HepG2 (cell line): ENCODE results near the gene GDPD4. TPM values are rescaled to one million over a fixed set of nuclear protein-coding genes. Genes with fewer than 3 reads are reported as not detected.

Experiments
- ATAC-seq: fragments of 200-7000 bp; cut with Tn5 transposase; 3 replicates; pipeline ENCODE4 v1.9.1; 2020; ENCODE audit warnings: mild to moderate bottlenecking, moderate library complexity
- BruUV-seq: library from RNA; stranded (reverse); fragments of 400-500 nt; replicated peaks from 2 replicates; lab custom pipeline; 2021; lab: Mats Ljungman, UMichigan
- CTCF ChIA-PET: fragments of 300-600 bp; formaldehyde crosslinking; extraction: SDS; loops from one replicate; lab custom pipeline; 2021; ENCODE audit warnings: low total read pairs, inconsistent platforms, low intra/inter-chr PET ratio; lab: Yijun Ruan, JAX
- POLR2A ChIA-PET: fragments of 350-600 bp; sonication (Branson Sonifier 250); formaldehyde crosslinking; loops from one replicate; lab custom pipeline; 2020; ENCODE audit warnings: antibody characterized with exemption, inconsistent platforms; lab: Yijun Ruan, JAX
- DNase-seq: peaks from one replicate; pipeline ENCODE4 v3.0.0-alpha.2; 2015; ENCODE audit warnings: low spot score
- FAIRE-seq: peaks from 3 replicates; lab custom pipeline; 2011; peaks lifted over from hg19 to GRCh38; lab: Jason Lieb, UNC
- H2AFZ ChIP-seq: one replicate; pipeline ENCODE4 v1.6.1; 2011; ENCODE audit warnings: low read length, inconsistent platforms
- H3K27ac ChIP-seq: fragments of 300-600 bp; 3 replicates; pipeline ENCODE4 v1.8.0; 2011; ENCODE audit warnings: mixed run types, mild to moderate bottlenecking, mixed read lengths, low read length, inconsistent platforms; ENCODE audit not compliant: insufficient read depth; ENCODE audit errors: extremely low read length
- H3K27me3 ChIP-seq, 2 experiments: fragments of 200-600 bp in 1 of 2; 2 replicates in 1 of 2; 3 replicates in 1 of 2; pipeline versions ENCODE4 v1.6.0 to v1.8.0; 2011; ENCODE audit warnings: low read length in 2 of 2, mild to moderate bottlenecking in 2 of 2, moderate library complexity in 2 of 2, inconsistent platforms in 1 of 2; ENCODE audit not compliant: insufficient read depth in 2 of 2, control insufficient read depth in 1 of 2
- H3K36me3 ChIP-seq, 2 experiments: fragments of 200-600 bp in 1 of 2; replicated peaks in 1 of 2; 2 replicates in 1 of 2; 3 replicates in 1 of 2; pipeline versions ENCODE4 v1.5.1 to v1.8.0; 2011; ENCODE audit warnings: low read length in 2 of 2, inconsistent platforms in 1 of 2; ENCODE audit not compliant: insufficient read depth in 2 of 2, control insufficient read depth in 1 of 2
- H3K4me1 ChIP-seq: 2 replicates; pipeline ENCODE4 v1.5.1; 2012; ENCODE audit warnings: low read length, inconsistent platforms; ENCODE audit not compliant: insufficient read depth
- H3K4me2 ChIP-seq: 2 replicates; pipeline ENCODE4 v1.6.0; 2011; ENCODE audit warnings: low read depth, low read length, inconsistent platforms
- H3K4me3 ChIP-seq, 3 experiments: fragments of 200-600 bp in 1 of 3; sonication (generic), shearing (Covaris generic) in 1 of 3; replicated peaks in 1 of 3; 2 replicates each; pipeline ENCODE4 v1.5.1; 2011 to 2016; ENCODE audit warnings: low read length in 3 of 3, inconsistent platforms in 2 of 3, low read depth in 2 of 3, mild to moderate bottlenecking in 2 of 3, control low read depth in 1 of 3, mixed read lengths in 1 of 3; ENCODE audit not compliant: insufficient read depth in 1 of 3
- H3K79me2 ChIP-seq: one replicate; pipeline ENCODE4 v1.6.1; 2011; ENCODE audit warnings: low read length, inconsistent platforms; ENCODE audit not compliant: insufficient read depth
- H3K9ac ChIP-seq: 2 replicates; pipeline ENCODE4 v1.6.0; 2011; ENCODE audit warnings: mild to moderate bottlenecking, low read depth, low read length, inconsistent platforms; ENCODE audit not compliant: insufficient read depth
- H3K9me3 ChIP-seq: 2 replicates; pipeline ENCODE4 v1.5.1; 2012; ENCODE audit warnings: mild to moderate bottlenecking, low read length
- H4K20me1 ChIP-seq: 2 replicates; pipeline ENCODE4 v1.6.0; 2011; ENCODE audit warnings: inconsistent platforms, mild to moderate bottlenecking, low read length, moderate library complexity; ENCODE audit not compliant: insufficient read depth
- ATF3 ChIP-seq: sonication (generic); formaldehyde crosslinking; IDR thresholded peaks from 2 replicates; pipeline ENCODE4 v1.4.0; 2020; ENCODE audit warnings: missing genetic modification reagents
- BRCA1 ChIP-seq: sonication (generic); formaldehyde crosslinking; IDR thresholded peaks from 2 replicates; pipeline ENCODE4 v1.4.0; 2020; ENCODE audit warnings: missing genetic modification reagents
- CREB3 ChIP-seq: sonication (generic); formaldehyde crosslinking; IDR thresholded peaks from 2 replicates; pipeline ENCODE4 v1.5.0; 2020; ENCODE audit warnings: missing genetic modification reagents
- HMGXB3 ChIP-seq: sonication (generic); formaldehyde crosslinking; IDR thresholded peaks from 2 replicates; pipeline ENCODE4 v1.4.0; 2020; ENCODE audit warnings: missing genetic modification reagents, borderline replicate concordance
- HNF1B ChIP-seq: sonication (generic); formaldehyde crosslinking; IDR thresholded peaks from 2 replicates; pipeline ENCODE4 v1.5.1; 2020; ENCODE audit warnings: mild to moderate bottlenecking, moderate library complexity, missing genetic modification reagents
- SMAD3 ChIP-seq: sonication (generic); formaldehyde crosslinking; IDR thresholded peaks from 2 replicates; pipeline ENCODE4 v1.4.0; 2020; ENCODE audit warnings: missing genetic modification reagents
- TRAFD1 ChIP-seq: sonication (generic); formaldehyde crosslinking; IDR thresholded peaks from 2 replicates; pipeline ENCODE4 v1.5.1; 2020; ENCODE audit warnings: missing genetic modification reagents, mild to moderate bottlenecking, borderline replicate concordance
- ZNF30 ChIP-seq: sonication (generic); formaldehyde crosslinking; IDR thresholded peaks from 2 replicates; pipeline ENCODE4 v1.5.0; 2020; ENCODE audit warnings: mild to moderate bottlenecking, missing genetic modification reagents
- ZNF567 ChIP-seq: sonication (generic); formaldehyde crosslinking; IDR thresholded peaks from 2 replicates; pipeline ENCODE4 v1.8.1; 2023; ENCODE audit warnings: mild to moderate bottlenecking, missing genetic modification reagents, borderline replicate concordance
- ZNF570 ChIP-seq: sonication (generic); formaldehyde crosslinking; IDR thresholded peaks from 2 replicates; pipeline ENCODE4 v1.4.0; 2020; ENCODE audit warnings: mild to moderate bottlenecking, missing genetic modification reagents, borderline replicate concordance
- ZNF75D ChIP-seq: sonication (generic); formaldehyde crosslinking; IDR thresholded peaks from 2 replicates; pipeline ENCODE4 v1.8.1; 2023; ENCODE audit warnings: missing genetic modification reagents, mild to moderate bottlenecking, borderline replicate concordance
- ZNF775 ChIP-seq: sonication (generic); formaldehyde crosslinking; IDR thresholded peaks from 2 replicates; pipeline ENCODE4 v1.4.0; 2020; ENCODE audit warnings: missing genetic modification reagents, mild to moderate bottlenecking, moderate library complexity, borderline replicate concordance
- WGBS: methylation state at CpG from one replicate; pipeline ENCODE4 v1.1.6; 2017; ENCODE audit warnings: low lambda C conversion rate; 5-methylcytosine and 5-hydroxymethylcytosine counted together
- in situ Hi-C: cut with HindIII; loops from 2 replicates; pipeline ENCODE4 v1.10.0; 2017; ENCODE audit warnings: low pct_unique_long_range_greater_than_20kb; ENCODE audit not compliant: extremely low pct_ligation_motif_present
- intact Hi-C: fragments of 100-400 bp; cut with micrococcal nuclease; formaldehyde crosslinking; loops from one replicate; pipeline ENCODE4 v1.10.0; 2022; ENCODE audit not compliant: unreplicated experiment
- polyA plus RNA-seq, 8 experiments: library from polyadenylated mRNA; depleted of rRNA in 3 of 8; stranded (reverse) in 7 of 8; unstranded in 1 of 8; fragments of >200 nt; fragmentation: Illumina TruSeq in 4 of 8; extraction: Trizol in 4 of 8; gene quantifications; 2 replicates each; pipeline versions ENCODE4 v1.2.1 to v1.2.3, GENCODE V29; 2011 to 2016; ENCODE audit warnings: low read depth in 4 of 8, missing spikeins in 1 of 8, mixed read lengths in 1 of 8; ENCODE audit not compliant: insufficient read depth in 1 of 8
- total RNA-seq, 5 experiments: library from RNA; depleted of rRNA; stranded (reverse); fragments of >200 nt; fragmentation: Illumina TruSeq; extraction: Trizol; gene quantifications; 2 replicates each; pipeline ENCODE4 v1.2.3, GENCODE V29; 2016; ENCODE audit warnings: low read depth in 1 of 5

GDPD4 gene
- total and polyA plus RNA-seq, 2 of the 13 experiments (the other 11 are each of a cell fraction or from before 2014, with no cell fraction given), result not detected

- no peak for TF ChIP-seq HNF1B (CRISPR knock-in tag)
- no peak for TF ChIP-seq ZNF30 (CRISPR knock-in tag)
- no peak for TF ChIP-seq ZNF570 (CRISPR knock-in tag)
- no peak for TF ChIP-seq ZNF775
- TF ChIP-seq, all 625 proteins: peak for 0
Measured at GRCh38 chr11:77287136-77287535, 14.3 kb downstream of the GDPD4 start (continued).

- Histone ChIP-seq H3K27me3 (peaks cover 1 to 11% of the 10 kb centered on the region in 2 experiments; a peak in 1 of 5 replicates), H2AFZ (no peak overlapping the region), H3K36me3 (no peaks in the 10 kb centered on the region), H3K9me3 (no peaks in the 10 kb centered on the region), H4K20me1 (no peaks in the 10 kb centered on the region), H3K9ac (no peak overlapping the region), H3K4me2 (no peak overlapping the region), H3K79me2 (no peaks in the 10 kb centered on the region), H3K4me3 (no peak overlapping the region), H3K27ac (no peak overlapping the region), H3K4me1 (no peaks in the 10 kb centered on the region)
- no peak for DNase-seq
- intact Hi-C loops, result no loop called here
- ChIA-PET CTCF (no interaction called here), POLR2A (no interaction called here)
- in situ Hi-C loops, result no loop called here
- BruUV-seq, result no TSS peak
- FAIRE-seq, result no peak
- 17% methylated on average over 6 of the region's 6 CpGs for WGBS
- ATAC-seq, result no peak
- TF ChIP-seq ZNF75D (CRISPR knock-in tag), result no peak
- no peak for TF ChIP-seq CREB3
- no peak for TF ChIP-seq ATF3 (CRISPR knock-in tag)
- TF ChIP-seq BRCA1 (CRISPR knock-in tag), result no peak
- no peak for TF ChIP-seq SMAD3 (CRISPR knock-in tag)
- no peak for TF ChIP-seq HMGXB3 (CRISPR knock-in tag)
- no peak for TF ChIP-seq TRAFD1 (CRISPR knock-in tag)
- TF ChIP-seq ZNF567, result no peak
Measured at GRCh38 chr11:77284476-77285468, 16.7 kb downstream of the GDPD4 start.
